MG63 (cell line): ENCODE data around the gene ARF4. TPM values are rescaled to one million over a fixed set of nuclear protein-coding genes. Genes with fewer than 3 reads are reported as not detected.

Source experiments
- DNase-seq: peaks from one replicate; pipeline ENCODE4 v3.0.0-alpha.2; 2020
- H3K27me3 ChIP-seq: fragments of 250-450 bp; sonication (Bioruptor Pico); 2 replicates; pipeline ENCODE4 v1.5.1; 2020; ENCODE audit warnings: mild to moderate bottlenecking, moderate library complexity
- H3K36me3 ChIP-seq: fragments of 250-450 bp; sonication (Bioruptor Pico); 2 replicates; pipeline ENCODE4 v1.5.1; 2020; ENCODE audit warnings: mild to moderate bottlenecking, moderate library complexity
- H3K4me3 ChIP-seq: fragments of 250-450 bp; sonication (Bioruptor Pico); 2 replicates; pipeline ENCODE4 v1.5.1; 2020; ENCODE audit warnings: mild to moderate bottlenecking, moderate library complexity
- H3K9me3 ChIP-seq: fragments of 250-450 bp; sonication (Bioruptor Pico); 2 replicates; pipeline ENCODE4 v1.5.1; 2020; ENCODE audit warnings: mild to moderate bottlenecking, moderate library complexity
- total RNA-seq: library from RNA; depleted of rRNA; stranded (reverse); fragments of >200 nt; shearing (Covaris generic); gene quantifications from 2 replicates; pipeline ENCODE4 v1.2.3, GENCODE V29; 2014; ENCODE audit warnings: low replicate concordance

Gene ARF4
- total RNA-seq, 1 experiment from 2014 or later = 120 TPM

DNA sequence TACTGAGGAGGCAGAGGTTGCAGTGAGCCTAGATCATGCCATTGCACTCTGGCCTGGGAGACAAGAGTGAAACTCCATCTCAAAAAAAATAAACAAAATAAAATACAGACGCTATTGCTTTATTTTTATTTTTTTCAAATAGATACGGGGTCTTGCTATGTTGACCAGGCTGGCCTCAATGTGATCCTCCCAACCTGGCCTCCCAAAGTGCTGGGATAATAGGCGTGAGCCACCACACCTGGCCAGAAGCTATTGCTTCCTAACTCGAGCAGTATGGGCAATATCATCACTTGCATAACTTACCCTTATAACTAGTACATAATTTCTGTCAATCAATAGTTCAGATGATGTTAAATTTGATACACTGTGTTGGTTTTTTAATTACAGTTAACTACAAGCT is 3.0 kb downstream of the ARF4 start:
- Histone ChIP-seq H3K36me3 (peaks cover 27% of the 10 kb centered on the region), H3K9me3 (no peaks in the 10 kb centered on the region), H3K4me3 (peak overlapping the region; percentile 98), H3K27me3 (no peaks in the 10 kb centered on the region)
- no peak for DNase-seq

DNA sequence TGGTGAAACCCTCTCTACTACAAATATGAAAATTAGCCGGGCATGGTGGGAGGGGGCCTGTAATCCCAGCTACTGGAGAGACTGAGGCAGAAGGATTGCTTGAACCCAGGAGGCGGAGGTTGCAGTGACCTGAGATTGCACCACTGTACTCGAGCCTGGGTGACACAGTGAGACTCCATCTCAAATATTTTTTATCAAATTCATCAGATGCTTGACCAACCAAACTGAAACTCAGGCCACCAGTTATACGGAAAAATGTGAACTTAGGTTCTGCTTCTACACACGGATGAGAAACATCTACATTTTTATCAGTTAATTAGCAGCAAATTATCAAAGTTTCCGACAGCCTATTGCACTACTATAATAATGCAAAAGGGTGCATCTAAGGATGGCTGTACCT is 4.8 kb downstream of the ARF4 start:
- Histone ChIP-seq H3K36me3 (peaks cover 31% of the 10 kb centered on the region), H3K27me3 (no peaks in the 10 kb centered on the region), H3K9me3 (no peaks in the 10 kb centered on the region), H3K4me3 (no peak overlapping the region)
- DNase-seq = no peak

DNA sequence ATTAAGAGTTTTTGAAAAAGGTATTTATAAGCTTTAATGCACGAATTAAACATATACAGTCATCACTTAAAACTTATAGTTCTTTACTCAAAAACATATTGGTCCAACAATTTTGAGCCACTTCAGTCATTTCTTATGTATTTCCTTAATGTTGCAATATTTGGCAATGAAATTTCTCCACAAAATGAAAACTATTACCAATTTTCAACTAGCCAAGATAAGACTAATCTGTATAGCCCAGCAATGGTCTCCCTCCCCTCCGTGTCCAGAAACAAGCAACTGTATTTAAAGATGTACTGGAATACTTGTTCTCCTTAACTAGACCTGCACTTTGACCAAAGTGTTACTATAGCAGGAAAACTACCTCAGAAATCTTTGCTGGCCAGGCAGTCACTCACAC is 9.2 kb downstream of the ARF4 start:
- no peaks in the 10 kb centered on the region for H3K27me3 ChIP-seq
- H3K4me3 ChIP-seq = no peak overlapping the region
- DNase-seq = no peak
- peaks cover 32% of the 10 kb centered on the region for H3K36me3 ChIP-seq
- no peaks in the 10 kb centered on the region for H3K9me3 ChIP-seq

DNA sequence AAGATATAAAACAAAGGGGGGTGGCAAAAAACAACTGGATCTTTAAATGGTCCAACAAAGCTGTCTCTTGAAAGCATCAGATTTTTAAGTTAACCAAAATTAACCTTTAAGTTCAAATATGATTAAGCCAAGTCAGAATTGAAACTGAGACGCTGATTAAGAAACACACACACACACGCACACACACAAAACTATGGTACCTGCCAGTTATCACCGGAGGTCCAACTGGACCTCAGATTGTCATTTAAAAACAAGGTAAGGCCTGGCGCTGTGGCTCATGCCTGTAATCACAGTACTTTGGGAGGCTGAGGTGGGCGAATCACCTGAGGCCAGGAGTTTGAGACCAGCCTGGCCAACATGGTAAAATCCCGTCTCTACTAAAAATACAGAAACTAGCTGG is 10.4 kb downstream of the ARF4 start:
- Histone ChIP-seq H3K4me3 (no peak overlapping the region), H3K9me3 (no peaks in the 10 kb centered on the region), H3K36me3 (peaks cover 35% of the 10 kb centered on the region)

GRCh38 chr3:57583544-57583943 is 13.6 kb downstream of the ARF4 start:
- no peaks in the 10 kb centered on the region for H3K27me3 ChIP-seq
- peaks cover 38% of the 10 kb centered on the region for H3K36me3 ChIP-seq
- H3K9me3 ChIP-seq = no peaks in the 10 kb centered on the region
- no peak for DNase-seq
- no peak overlapping the region for H3K4me3 ChIP-seq

More for the DNA sequence above, 10.4 kb downstream of the ARF4 start:
- DNase-seq = no peak
- no peaks in the 10 kb centered on the region for H3K27me3 ChIP-seq

DNA sequence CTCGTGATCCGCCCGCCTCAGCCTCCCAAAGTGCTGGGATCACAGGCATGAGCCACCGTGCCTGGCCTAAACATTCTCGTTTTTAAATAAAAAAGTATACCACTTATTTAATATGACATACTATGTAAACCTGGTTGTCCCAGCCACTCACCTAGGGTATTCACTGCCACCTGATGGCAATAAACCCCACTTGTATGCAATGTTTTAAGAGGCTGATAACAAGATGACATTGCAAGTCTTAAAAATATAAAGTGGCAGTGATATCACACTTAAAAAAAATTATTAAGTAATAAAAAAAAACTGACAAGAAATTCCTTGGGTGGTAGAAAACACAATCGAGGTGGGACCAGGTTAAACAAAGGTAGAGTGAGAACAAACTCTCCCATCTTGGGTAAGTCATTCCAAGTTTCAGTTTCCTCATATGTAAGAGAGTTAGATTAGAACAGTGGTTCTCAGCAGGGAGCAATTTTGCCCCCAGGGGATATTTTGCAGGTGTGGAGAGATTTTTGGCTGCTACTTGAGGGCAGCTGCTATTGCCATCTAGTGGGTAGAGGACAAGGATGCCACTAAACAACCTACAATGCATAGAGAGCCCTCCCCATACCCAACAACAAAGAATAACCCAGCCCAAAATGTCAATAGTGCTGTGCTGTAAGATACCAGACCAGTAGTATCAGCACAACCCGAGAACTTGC is 14.5 kb downstream of the ARF4 start:
- no peak for DNase-seq
- Histone ChIP-seq H3K27me3 (no peaks in the 10 kb centered on the region), H3K9me3 (no peaks in the 10 kb centered on the region), H3K36me3 (peaks cover 37% of the 10 kb centered on the region), H3K4me3 (no peak overlapping the region)

DNA sequence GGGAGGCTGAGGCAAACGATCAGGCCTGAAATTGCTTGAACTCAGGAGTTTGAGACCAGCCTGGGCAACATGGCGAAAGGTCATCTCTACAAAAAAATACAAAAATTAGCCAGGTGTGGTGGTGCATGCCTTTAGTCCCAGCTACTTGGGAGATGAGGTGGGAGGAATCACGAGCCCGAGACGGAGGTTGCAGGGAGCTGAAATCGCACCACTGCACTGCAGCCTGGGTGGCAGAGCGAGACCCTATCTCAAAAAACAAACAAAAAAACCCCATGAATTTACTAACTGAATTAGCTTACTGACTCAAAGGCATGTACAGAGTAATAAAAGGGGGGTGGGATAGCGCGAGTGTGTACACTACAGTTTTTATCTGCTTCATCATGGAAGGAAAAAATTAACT is 19.3 kb downstream of the ARF4 start:
- DNase-seq = no peak
- H3K36me3 ChIP-seq = peaks cover 41% of the 10 kb centered on the region
- H3K4me3 ChIP-seq = no peak overlapping the region
- H3K27me3 ChIP-seq = no peaks in the 10 kb centered on the region
- no peaks in the 10 kb centered on the region for H3K9me3 ChIP-seq

DNA sequence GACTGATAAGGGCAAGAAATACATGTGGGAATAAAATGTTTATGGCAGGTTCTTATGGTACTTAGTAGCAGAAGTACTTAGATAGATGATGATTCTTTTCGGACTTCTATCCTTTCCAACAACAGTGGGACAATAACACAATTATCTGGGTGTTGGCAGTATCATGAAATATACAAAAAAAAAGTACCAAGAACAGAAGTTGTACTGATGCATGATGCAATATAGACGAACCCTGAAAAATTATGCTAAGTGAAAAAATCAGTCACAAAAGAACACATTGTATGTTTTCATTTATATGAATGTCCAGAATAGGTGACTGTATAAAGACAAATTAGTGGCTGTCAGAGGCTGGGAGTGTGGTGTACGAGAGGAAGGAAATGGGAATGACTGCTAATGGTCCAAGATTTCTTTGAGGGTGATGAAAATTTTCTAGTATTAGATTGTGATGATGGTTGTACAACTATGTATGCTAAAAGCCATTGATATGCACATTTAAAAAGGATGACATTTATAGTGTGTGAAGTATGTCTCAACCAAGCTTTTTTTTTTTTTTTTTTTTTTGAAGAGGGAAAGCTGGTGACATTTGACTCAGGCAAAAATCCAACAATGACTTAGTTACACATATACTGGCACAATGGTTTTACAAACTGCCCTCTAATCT is 21.0 kb downstream of the ARF4 start:
- Histone ChIP-seq H3K36me3 (peaks cover 44% of the 10 kb centered on the region), H3K9me3 (no peaks in the 10 kb centered on the region), H3K27me3 (no peaks in the 10 kb centered on the region), H3K4me3 (no peak overlapping the region)
- no peak for DNase-seq

DNA sequence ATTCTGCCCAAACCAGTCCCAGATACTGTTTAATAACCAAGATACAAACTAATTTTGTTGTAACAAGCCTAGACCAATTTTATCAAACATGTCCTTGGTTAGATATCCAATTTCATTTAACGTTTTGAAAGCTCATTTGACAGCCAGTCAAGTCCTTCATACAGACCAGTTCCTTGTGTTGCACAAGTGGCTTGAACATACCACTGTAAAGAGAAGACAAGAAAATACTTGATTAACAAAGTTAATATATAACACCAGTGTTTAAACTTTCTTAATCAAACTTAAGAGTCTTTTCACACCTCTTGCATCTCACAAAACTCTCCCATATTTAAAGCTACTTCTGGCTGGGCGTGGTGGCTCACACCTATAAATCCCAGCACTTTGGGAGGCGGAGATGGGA is 25.0 kb downstream of the ARF4 start:
- H3K36me3 ChIP-seq = peaks cover 39% of the 10 kb centered on the region

GRCh38 chr3:57570878-57571277 is 26.3 kb downstream of the ARF4 start:
- Histone ChIP-seq H3K9me3 (no peaks in the 10 kb centered on the region), H3K4me3 (no peak overlapping the region), H3K36me3 (peaks cover 33% of the 10 kb centered on the region), H3K27me3 (no peaks in the 10 kb centered on the region)
- no peak for DNase-seq

More for the DNA sequence above, 25.0 kb downstream of the ARF4 start:
- Histone ChIP-seq H3K9me3 (no peaks in the 10 kb centered on the region), H3K4me3 (no peak overlapping the region), H3K27me3 (no peaks in the 10 kb centered on the region)
- no peak for DNase-seq

GRCh38 chr3:57569859-57570450 is 27.2 kb downstream of the ARF4 start:
- Histone ChIP-seq H3K9me3 (no peaks in the 10 kb centered on the region), H3K36me3 (peaks cover 27% of the 10 kb centered on the region), H3K27me3 (no peaks in the 10 kb centered on the region), H3K4me3 (no peak overlapping the region)
- no peak for DNase-seq

GRCh38 chr3:57559526-57559925 is 37.6 kb downstream of the ARF4 start:
- Histone ChIP-seq H3K9me3 (no peaks in the 10 kb centered on the region), H3K4me3 (no peak overlapping the region), H3K27me3 (no peaks in the 10 kb centered on the region), H3K36me3 (peaks cover 34% of the 10 kb centered on the region)
- no peak for DNase-seq

DNA sequence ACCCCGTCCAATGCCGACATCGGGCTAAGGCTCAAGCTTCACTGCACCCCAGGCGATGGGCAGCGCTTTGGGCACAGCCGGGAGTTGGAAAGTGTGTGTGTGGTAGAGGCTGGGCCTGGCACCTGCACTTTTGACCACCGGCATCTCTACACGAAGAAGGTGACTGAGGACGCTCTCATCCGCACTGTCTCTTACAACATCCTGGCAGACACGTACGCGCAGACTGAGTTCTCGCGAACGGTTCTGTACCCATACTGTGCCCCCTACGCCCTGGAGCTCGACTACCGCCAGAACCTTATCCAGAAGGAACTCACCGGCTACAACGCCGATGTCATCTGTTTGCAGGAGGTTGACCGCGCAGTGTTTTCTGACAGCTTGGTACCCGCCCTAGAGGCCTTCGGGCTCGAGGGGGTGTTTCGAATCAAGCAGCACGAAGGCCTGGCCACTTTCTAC is 40.0 kb downstream of the ARF4 start:
- H3K36me3 ChIP-seq = peaks cover 24% of the 10 kb centered on the region
- peak; percentile 10 for DNase-seq
- peak overlapping the region; percentile 72 for H3K4me3 ChIP-seq
- no peaks in the 10 kb centered on the region for H3K27me3 ChIP-seq
- H3K9me3 ChIP-seq = no peaks in the 10 kb centered on the region

GRCh38 chr3:57556459-57557084 is 40.6 kb downstream of the ARF4 start:
- Histone ChIP-seq H3K36me3 (peaks cover 21% of the 10 kb centered on the region), H3K4me3 (peak overlapping the region; percentile 72), H3K27me3 (no peaks in the 10 kb centered on the region), H3K9me3 (no peaks in the 10 kb centered on the region)
- DNase-seq = peak; percentile 18

- H3K27me3 ChIP-seq = no peaks in the 10 kb centered on the region
- peaks cover 19% of the 10 kb centered on the region for H3K36me3 ChIP-seq
- no peaks in the 10 kb centered on the region for H3K9me3 ChIP-seq
- H3K4me3 ChIP-seq = peak within 1 kb of the TSS; percentile 72
- peak; percentile 83 for DNase-seq
Measured at GRCh38 chr3:57555738-57556458, 41.2 kb downstream of the ARF4 start, which contains the start of gene PDE12. Gene PDE12, plus strand, starts transcription at chr3:57556274. Its CDS starts 106 bp downstream, at chr3:57556380.

DNA sequence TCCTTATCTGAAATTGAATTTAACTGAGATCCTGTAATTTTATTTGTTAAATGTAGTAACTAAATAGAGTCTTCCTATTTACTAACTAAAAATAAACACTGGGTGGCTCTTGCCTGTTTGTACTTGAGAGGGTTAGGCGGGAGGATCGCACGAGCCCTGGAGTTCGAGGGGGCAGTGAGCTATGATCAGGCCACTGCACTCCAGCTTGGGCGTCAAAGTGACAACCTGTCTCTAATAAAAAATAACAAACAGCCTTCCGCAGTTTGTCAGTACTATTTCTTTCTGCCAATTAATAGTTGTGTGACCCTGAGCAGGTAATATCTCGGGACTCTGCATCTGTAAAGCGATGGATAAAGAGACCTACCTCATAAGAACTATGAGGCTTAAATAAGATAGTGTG is 41.8 kb downstream of the ARF4 start:
- Histone ChIP-seq H3K4me3 (peak overlapping the region; percentile 72), H3K27me3 (no peaks in the 10 kb centered on the region)
- no peak for DNase-seq

GRCh38 chr3:57546616-57547015 is 50.5 kb downstream of the ARF4 start:
- Histone ChIP-seq H3K36me3 (no peaks in the 10 kb centered on the region), H3K27me3 (no peaks in the 10 kb centered on the region), H3K9me3 (no peaks in the 10 kb centered on the region), H3K4me3 (no peak overlapping the region)
- no peak for DNase-seq

More for the DNA sequence above, 41.8 kb downstream of the ARF4 start:
- H3K36me3 ChIP-seq = peaks cover 16% of the 10 kb centered on the region
- H3K9me3 ChIP-seq = no peaks in the 10 kb centered on the region
